GM19467 (cell line): ENCODE results near the gene MXRA5.
"Not testable (repeated sequence)": the region's sequence is repeated elsewhere in the genome, so short reads cannot be mapped to it uniquely, and the experiment has no call there.

Experiments used
- ATAC-seq: cut with Tn5 transposase; IDR thresholded peaks from one replicate; pipeline ENCODE4 v1.9.1; 2021; ENCODE audit warnings: mild to moderate bottlenecking, moderate library complexity; ENCODE audit not compliant: unreplicated experiment

The MXRA5 gene, protein sequence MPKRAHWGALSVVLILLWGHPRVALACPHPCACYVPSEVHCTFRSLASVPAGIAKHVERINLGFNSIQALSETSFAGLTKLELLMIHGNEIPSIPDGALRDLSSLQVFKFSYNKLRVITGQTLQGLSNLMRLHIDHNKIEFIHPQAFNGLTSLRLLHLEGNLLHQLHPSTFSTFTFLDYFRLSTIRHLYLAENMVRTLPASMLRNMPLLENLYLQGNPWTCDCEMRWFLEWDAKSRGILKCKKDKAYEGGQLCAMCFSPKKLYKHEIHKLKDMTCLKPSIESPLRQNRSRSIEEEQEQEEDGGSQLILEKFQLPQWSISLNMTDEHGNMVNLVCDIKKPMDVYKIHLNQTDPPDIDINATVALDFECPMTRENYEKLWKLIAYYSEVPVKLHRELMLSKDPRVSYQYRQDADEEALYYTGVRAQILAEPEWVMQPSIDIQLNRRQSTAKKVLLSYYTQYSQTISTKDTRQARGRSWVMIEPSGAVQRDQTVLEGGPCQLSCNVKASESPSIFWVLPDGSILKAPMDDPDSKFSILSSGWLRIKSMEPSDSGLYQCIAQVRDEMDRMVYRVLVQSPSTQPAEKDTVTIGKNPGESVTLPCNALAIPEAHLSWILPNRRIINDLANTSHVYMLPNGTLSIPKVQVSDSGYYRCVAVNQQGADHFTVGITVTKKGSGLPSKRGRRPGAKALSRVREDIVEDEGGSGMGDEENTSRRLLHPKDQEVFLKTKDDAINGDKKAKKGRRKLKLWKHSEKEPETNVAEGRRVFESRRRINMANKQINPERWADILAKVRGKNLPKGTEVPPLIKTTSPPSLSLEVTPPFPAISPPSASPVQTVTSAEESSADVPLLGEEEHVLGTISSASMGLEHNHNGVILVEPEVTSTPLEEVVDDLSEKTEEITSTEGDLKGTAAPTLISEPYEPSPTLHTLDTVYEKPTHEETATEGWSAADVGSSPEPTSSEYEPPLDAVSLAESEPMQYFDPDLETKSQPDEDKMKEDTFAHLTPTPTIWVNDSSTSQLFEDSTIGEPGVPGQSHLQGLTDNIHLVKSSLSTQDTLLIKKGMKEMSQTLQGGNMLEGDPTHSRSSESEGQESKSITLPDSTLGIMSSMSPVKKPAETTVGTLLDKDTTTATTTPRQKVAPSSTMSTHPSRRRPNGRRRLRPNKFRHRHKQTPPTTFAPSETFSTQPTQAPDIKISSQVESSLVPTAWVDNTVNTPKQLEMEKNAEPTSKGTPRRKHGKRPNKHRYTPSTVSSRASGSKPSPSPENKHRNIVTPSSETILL (N-terminal part only)

DNA sequence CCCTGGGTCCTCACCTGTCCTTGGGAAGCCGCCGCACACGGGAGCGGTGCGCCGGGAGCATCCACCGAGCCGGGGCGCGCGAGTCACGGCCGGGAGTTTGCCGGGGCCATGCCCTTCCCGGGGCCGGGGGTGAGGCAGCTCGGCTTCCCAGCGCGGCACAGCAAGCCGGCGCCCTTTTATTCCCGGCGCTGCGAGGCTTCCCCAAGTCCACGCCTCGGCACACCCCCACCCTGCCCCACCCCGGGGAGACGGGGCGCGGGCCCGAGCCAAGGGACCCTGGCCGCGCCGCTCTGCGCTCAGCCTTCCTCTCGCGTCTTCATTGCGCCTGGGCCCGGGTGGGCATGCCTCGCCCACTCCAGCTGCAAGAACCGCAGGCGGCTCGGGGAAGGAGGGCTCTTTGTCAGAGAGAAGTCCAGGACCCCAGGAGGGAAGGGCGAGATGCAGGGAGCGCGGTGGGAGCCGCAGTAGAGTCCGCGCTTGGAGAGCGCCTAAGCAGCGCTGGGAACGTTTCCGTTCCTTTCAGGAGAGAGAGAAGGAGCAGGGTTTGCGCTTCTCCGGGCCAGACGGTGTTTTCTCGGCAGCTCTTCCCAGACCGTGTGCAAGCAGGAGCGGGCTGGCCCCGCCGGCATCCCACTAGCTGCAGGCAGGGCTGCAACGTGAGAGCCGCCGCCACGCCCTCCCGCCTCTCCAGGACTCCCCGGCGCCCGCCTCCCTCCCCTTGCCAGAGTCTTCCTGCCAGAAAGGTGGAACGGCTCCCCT lies at the start of gene MXRA5:
TSS of gene MXRA5 (minus strand) at position 152 of the 759 bp plus-strand sequence. CDS start 2,819 bp downstream, outside the sequence.
- ATAC-seq: no peak

DNA sequence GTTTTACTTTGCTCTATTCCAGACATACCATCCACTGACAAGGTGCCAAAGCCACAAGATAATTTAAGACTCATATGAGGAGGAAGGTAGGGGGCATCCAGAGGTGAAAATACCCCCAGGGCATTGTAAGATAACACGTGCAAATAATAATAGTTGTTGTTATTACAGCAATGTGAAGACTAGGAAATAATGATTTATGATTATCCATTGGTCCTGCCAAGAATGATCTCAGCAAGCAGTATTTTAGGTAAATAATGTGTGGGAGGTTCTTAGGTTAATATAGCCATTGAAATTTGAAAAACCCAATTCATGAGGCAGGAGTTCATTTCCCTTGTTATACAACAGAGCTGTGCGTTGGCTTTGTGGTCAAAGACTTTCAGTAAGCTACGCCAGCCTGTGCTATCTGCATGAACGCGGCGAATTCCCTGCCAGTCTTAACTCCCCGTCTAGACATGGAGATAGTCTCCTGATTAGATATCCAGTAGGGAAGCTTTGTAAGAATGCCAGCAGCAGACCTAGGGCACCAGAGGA lies 47.2 kb upstream of the MXRA5 start:
- ATAC-seq: no peak

DNA sequence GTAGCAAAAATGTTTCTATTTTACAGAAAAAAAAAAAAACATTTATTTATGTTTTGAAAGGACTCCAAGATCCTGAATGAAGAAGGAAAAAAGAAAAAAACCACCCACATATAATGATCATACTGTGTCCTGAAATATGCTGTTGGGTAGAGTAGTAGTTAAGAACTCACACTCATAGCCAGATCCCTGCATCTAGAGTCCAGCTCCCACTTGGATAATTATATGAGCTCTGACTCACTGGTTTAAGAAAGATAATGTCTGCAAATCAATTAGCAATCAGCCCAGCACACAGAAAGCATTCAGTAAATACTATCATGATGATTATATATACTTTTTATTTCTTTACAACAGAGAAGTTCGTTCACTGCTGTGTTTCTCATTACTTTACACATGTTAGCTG lies 46.7 kb upstream of the MXRA5 start:
- no peak for ATAC-seq

DNA sequence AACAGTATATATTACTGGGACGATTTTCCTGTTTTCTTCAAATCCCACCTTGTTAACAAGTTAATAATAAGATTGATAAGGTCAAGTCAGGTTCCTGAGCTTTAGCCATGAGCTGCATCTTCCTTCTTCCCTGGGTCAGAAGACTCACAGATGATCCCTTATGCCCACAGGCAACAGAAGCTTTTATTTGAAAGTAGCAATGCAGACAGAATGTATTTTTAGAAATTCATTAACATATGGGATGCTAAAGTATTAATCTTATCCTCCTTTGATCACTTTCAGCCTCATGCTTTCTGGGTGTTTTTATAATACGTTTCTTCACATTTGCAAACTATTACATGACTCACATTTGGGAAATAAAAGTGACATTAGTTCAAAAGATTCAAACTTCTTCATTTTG lies 42.0 kb upstream of the MXRA5 start:
- no peak for ATAC-seq

DNA sequence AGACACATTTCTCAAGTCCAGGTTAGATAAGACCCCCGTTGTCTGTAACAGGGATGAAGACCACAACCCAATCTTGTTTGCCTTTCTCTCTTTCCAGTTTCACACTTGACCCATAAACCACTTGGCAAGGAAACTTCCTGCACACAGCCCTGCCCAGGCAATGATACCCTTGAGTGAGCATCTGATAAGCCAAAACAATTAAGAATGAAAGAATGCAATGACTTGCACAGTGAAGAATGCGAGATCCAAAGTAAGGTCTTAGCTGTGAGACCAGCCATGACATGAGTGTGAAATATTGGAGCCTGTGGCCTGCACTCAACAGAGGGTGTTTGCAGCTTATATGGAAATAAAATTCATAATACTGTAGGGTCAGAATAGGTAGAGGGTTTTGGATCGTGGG lies 37.9 kb upstream of the MXRA5 start:
- ATAC-seq: no peak

DNA sequence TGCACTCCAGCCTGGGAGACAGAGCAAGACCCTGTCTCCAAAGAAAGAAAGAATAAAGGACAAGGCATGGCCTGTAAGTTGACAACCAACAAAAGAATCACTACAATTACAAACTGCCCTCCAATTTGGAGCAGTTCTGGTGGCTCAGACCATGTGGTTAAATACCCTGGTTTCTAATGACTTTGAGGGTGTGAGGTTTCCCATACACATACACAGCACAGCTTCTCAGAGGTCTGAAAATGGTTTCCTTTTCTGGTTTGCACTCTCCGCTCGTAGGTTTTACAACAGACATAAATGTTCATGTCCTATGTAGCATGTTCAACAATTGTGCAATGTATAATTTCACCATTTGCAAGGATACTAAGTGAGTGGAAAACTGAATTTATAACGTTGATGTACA lies 34.2 kb upstream of the MXRA5 start:
- ATAC-seq: no peak

DNA sequence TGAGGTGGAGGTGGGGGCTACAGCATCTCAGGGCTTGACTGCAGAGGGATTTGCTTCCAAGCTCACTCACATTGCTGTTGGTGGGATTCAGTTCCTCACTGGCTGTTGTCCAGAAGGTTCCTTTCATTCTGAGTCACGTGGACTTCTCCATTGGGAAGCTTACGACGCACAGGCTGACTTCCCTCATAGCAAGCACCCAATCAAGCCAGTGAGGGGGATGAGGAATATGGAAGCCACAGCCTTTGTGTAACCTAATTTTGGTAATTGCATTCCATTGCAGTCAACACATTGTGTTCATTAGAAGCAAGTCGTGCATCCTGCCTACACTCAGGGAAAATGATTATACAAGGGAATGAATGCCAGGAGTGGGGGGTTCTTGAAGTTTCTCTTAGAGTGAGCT lies 32.7 kb upstream of the MXRA5 start:
- ATAC-seq: no peak

DNA sequence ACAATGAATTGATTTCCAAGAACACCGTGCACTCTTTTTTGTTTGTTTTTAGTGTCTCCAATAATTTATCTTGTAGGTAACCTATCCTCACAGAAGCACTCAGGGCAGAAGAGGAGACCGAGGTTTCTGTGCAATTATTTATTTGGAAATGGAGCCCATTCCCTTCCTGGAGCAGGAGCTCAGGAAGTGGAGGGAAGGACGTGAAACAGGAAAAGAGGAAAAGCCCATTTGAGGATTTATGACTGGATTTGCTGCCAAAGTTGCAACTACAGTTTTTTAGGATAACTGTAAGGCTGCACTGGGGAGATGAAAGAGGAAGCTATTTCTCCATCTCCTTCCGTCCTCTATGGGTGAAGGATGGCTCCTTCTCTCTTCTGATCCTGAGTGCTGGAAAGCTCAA lies 31.7 kb upstream of the MXRA5 start:
- no peak for ATAC-seq

DNA sequence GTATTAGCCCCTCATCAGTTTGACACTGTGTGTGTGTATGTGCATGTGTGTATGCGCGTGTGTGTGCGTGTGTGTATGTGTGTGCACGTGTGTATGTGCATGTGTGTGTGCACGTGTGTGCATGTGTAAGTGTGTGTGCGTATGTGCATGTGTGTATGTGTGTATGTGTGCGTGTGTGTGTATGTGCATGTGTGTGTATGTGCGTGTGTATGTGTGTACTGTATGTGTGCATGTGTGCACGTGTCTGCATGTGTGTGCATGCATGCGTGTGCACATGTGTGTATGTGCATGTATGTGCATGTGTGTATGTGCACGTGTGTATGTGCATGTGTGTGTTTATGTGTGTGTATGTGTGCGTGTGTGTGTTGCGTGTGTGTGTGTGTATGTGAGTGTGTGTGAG lies 31.1 kb upstream of the MXRA5 start:
- no peak for ATAC-seq

DNA sequence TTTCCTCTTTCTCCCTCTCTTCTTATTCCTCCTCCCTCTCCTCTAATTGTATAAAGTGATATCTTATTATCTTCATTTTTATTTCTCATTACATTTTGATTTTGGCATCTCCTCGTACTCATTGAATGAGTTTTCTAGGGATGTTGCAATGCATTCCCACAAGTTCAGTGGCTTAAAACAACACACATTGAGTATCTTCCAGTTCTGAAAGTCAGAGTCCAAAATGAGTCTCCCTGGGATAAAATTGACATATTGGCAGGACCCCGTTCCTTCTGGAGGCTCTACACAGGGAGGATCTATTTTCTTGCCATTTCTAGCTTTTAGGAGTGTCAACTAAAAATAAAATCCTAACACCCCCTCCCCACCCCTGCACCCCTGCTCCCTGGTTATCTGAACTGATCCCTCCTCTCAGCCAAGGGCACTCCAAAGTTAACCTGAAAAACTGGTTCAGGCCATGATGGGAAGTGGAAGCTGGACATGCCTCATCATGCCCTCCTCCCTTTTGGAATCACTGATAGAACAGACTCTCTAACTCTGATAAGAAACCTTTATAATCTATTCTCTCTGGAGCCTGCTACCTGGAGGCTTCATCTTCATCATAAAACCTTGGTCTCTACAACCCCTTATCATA lies 29.5 kb upstream of the MXRA5 start:
- ATAC-seq: not testable (repeated sequence)

DNA sequence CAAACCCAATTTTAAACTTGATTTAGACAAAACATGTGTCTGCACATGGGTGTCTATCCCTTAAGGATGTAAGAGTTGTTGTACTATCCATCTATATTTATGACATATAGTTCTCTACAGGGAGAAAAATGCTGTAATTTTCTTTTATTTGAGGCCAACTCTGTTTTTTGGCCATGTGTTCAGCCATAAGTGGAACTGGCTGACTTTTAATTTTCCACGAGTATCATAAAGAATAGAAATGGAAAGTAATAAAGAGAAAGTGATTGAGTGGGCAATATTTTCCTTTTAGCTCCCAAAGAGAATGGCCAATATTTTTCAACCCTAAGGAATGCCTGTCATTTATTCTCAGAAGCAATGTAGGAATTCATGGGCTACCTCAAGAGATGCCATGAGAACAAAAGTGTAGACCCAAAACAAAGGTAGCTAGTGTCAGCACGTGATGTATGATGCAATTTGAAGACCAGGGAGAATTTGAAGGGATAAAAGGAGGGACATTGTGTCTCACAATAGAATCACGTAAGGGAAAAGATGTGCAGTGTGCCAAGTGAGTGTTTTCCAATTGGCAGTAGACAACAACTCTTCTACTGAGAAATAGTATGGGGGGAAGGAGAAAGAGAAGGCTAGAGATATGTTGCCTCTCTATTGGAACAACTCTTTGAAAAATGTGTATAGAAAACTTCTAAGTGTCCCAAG lies 27.8 kb upstream of the MXRA5 start:
- no peak for ATAC-seq

DNA sequence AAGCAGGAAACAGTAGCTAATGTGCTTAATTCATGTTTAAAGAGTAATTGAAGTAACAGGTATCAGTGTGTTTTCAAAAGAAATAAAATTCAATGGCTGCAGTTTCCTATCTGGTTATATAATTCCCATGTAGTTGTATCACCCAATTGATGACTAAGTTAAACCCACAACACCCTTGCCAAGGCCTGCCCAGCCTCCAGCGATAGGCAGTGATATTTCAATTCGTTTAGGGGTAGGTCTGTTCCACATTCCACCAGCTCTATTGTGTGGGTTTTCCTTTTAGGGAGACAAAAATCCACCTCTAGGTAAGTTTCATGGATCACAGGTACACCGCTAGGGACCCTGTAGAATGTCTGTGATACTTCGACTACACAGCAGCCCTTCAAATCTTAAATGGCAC lies 24.7 kb upstream of the MXRA5 start:
- no peak for ATAC-seq

DNA sequence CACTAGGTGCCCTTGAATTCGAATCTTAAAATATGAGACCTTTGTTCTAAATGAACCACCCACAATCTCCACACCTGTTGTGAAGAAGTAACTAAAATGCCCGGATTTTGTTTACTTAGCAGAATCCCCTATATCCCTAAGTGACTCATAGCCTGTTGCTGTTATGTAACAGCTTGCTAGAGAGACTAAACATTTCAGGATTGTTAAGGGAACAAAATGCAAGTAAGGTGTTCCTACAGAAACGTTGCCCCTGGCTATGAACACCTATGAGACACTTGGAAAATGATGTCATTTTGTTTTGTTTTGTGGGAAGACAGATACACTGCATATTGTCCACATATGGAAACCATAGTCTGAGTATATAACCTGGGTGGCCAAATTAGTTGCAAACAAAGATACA lies 24.2 kb upstream of the MXRA5 start:
- ATAC-seq: no peak

DNA sequence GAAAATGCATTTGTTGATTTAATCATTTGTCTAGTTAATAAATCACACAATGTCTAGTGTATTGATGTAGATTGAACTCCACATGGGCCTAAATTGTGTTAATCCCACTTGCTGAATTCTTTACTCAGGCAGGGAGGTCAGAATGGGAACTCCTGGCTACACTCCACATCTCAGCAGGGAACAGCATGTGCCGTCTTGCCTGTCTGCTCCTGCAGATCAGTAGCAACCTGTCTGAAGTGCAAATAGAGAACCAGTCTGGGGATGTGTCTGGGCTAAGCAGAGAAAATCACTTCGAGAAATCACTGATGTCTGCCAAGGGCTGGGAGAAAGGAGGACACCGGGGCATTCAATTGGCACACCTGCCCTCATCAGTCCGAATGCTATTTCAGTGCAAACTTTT lies 16.5 kb upstream of the MXRA5 start:
- no peak for ATAC-seq

DNA sequence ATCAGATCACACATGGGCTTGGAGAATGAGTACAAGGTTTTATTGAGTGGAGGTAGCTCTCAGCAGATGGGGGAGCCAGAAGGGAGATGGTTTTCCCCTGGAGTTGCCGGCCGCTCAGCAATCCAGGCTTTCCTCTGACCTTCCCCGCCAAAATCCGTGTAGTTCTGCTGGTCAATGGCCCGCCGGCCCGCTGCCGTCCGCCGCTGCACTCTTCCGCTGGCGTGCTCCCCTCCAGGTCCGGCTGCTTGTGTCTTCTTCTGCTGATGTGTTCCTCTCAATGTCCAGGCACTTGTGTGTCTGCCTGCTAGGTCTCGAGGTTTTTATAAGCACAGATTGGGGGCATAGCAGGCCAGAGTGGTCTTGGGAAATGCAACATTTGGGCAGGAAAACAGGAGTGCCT lies 14.4 kb upstream of the MXRA5 start:
- ATAC-seq: no peak

DNA sequence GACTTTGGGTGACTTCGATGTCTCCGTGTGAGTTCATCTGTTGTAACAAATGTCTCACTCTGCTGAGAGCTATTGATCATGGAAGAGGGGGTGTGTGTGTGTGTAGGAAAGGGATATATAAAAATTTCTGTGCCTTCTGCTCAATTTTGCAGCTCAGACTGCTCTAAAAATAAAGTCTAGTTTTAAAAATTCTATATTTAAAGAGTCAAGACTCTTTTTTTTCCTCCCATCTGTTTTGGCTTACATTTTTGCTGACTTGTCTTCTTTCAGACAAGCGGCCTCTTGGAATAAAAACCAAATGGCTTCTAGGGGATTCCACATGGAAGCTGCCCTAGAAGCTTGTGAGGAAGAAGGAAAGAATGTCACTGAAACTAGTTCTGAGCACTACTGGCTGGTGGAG lies 6.3 kb upstream of the MXRA5 start:
- not testable (repeated sequence) for ATAC-seq

DNA sequence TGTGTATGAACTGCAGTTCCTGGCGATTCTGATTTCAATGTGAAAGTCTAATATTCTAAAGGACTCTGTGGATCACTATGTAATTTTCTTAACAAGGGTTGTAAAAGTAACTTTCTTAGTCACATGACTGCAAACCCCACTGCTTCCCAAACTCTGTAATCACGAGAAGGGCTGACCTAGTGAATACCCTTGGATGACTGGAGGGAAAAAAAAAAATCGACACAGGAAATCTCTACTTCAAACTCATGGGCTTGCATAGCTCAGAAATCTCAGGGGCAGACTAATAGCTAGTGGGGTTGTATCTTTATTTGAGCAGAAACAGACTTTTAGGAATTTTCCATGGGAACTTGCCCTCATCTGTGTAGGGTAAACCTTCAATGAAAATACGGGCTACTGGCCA lies 4.8 kb upstream of the MXRA5 start:
- ATAC-seq: no peak

DNA sequence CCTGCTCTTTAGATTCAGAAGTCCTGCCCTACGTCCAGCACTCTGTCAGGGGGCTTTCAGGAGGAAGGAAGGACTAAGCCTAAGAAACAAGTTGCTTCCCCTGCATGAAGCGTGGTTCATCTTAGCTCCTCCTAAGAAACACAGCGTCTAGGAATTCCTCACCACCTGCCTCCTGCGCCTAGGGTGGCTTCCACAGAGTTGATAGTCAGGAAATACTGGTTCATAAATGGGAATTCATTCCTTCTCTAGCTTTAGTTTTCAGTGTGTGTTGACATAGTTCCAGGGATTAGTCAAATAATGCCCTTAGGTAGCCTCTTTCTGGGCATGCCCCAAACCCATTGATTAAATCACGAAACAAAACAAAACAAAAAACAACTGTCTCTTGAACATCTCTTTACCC lies 1.7 kb upstream of the MXRA5 start:
- ATAC-seq: no peak
